HEK293 (cell line): Measurements from ENCODE around the gene NSG1.

Source experiments
- ATF2 ChIP-seq: fragments of 450-650 bp; formaldehyde crosslinking; IDR thresholded peaks from 2 replicates; pipeline ENCODE4 v1.5.1; 2016; ENCODE audit warnings: missing biosample characterization, missing genetic modification characterization, low read depth
- CTCF ChIP-seq: fragments of 450-650 bp; formaldehyde crosslinking; IDR thresholded peaks from 2 replicates; pipeline ENCODE4 v1.5.1; 2016; ENCODE audit warnings: missing biosample characterization, missing genetic modification characterization
- IKZF3 ChIP-seq: fragments of 450-650 bp; IDR thresholded peaks from 2 replicates; pipeline ENCODE4 v1.5.0; 2018; ENCODE audit warnings: missing biosample characterization, mild to moderate bottlenecking, missing genetic modification characterization, moderate library complexity
- MEIS1 ChIP-seq: sonication (generic); formaldehyde crosslinking; IDR thresholded peaks from 2 replicates; pipeline ENCODE4 v1.8.1; 2022; ENCODE audit warnings: missing genetic modification reagents, mild to moderate bottlenecking, borderline replicate concordance
- SP3 ChIP-seq: fragments of 450-650 bp; formaldehyde crosslinking; IDR thresholded peaks from 2 replicates; pipeline ENCODE4 v1.5.1; 2016; ENCODE audit warnings: missing biosample characterization, missing genetic modification characterization
- ZBTB10 ChIP-seq: fragments of 450-650 bp; formaldehyde crosslinking; IDR thresholded peaks from 2 replicates; pipeline ENCODE4 v1.5.1; 2016; ENCODE audit warnings: missing biosample characterization, missing genetic modification characterization
- ZBTB6 ChIP-seq: fragments of 450-650 bp; formaldehyde crosslinking; IDR thresholded peaks from 2 replicates; pipeline ENCODE4 v1.5.1; 2017; ENCODE audit warnings: missing biosample characterization, missing genetic modification characterization
- ZFP69B ChIP-seq: fragments of 450-650 bp; formaldehyde crosslinking; IDR thresholded peaks from 2 replicates; pipeline ENCODE4 v1.5.1; 2016; ENCODE audit warnings: missing biosample characterization, missing genetic modification characterization
- ZNF121 ChIP-seq: fragments of 450-650 bp; formaldehyde crosslinking; IDR thresholded peaks from 2 replicates; pipeline ENCODE4 v1.5.1; 2016; ENCODE audit warnings: missing biosample characterization, missing genetic modification characterization
- ZNF26 ChIP-seq: fragments of 450-650 bp; formaldehyde crosslinking; IDR thresholded peaks from 2 replicates; pipeline ENCODE4 v1.5.1; 2016; ENCODE audit warnings: missing biosample characterization, missing genetic modification characterization
- ZNF335 ChIP-seq: fragments of 450-650 bp; formaldehyde crosslinking; conservative IDR thresholded peaks from 2 replicates; pipeline ENCODE4 v1.5.1; 2016; ENCODE audit warnings: missing biosample characterization, missing genetic modification characterization

- TF ChIP-seq ZNF121 (tag by site-specific recombination) (no peak), ATF2 (tag by site-specific recombination) (no peak), MEIS1 (CRISPR knock-in tag) (no peak), CTCF (no peak), ZNF335 (tag by site-specific recombination) (no peak), ZNF26 (tag by site-specific recombination) (no peak), IKZF3 (tag by site-specific recombination) (no peak), ZBTB6 (tag by site-specific recombination) (no peak), ZBTB10 (tag by site-specific recombination) (no peak), ZFP69B (tag by site-specific recombination) (no peak), SP3 (tag by site-specific recombination) (no peak)
Observed at GRCh38 chr4:4368809-4369580, 17.9 kb upstream of the NSG1 start.
